ENCODE data around the gene HS1BP3.

DNA sequence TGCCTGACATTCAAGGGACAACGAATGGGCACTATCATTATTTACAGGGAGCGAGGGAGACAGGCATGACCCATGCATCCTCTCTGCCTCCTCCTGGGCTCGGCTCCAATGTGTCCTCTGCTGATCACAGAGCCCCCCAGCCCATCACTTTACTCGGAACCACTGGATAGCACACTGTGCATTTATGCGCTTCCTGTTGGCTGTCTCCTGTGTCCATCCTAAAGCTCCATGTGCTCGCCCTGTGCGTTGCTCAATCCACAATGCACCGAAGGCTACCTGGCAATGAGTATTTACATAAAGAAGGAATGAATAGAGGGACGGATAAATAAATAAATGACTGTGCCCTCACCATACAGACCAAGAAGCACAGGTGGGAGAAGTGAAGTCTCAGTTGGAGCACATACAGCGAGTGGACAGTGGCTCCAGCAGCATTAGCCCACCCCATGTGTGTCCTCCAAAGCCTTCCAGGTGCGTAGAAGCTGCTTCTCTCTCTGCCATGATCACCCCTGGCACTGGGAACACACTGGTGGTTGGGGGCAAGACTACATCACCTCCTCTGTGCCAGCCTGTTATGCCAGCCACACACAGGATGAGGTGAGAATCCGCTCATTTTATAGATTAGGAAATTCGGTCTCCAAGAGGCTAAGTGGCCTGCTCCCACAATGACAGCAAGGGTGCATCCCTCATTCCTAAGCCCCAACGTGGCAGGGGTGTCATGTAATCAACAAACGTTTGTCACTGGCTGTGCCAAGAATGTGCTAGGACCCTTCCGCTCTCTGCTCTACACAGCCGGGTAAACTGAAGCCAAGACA is 13.7 kb upstream of the HS1BP3 start:
- TF ChIP-seq, protein P1, sequence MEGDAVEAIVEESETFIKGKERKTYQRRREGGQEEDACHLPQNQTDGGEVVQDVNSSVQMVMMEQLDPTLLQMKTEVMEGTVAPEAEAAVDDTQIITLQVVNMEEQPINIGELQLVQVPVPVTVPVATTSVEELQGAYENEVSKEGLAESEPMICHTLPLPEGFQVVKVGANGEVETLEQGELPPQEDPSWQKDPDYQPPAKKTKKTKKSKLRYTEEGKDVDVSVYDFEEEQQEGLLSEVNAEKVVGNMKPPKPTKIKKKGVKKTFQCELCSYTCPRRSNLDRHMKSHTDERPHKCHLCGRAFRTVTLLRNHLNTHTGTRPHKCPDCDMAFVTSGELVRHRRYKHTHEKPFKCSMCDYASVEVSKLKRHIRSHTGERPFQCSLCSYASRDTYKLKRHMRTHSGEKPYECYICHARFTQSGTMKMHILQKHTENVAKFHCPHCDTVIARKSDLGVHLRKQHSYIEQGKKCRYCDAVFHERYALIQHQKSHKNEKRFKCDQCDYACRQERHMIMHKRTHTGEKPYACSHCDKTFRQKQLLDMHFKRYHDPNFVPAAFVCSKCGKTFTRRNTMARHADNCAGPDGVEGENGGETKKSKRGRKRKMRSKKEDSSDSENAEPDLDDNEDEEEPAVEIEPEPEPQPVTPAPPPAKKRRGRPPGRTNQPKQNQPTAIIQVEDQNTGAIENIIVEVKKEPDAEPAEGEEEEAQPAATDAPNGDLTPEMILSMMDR (conservative IDR thresholded peaks at IDR 0.05 in 1 of 2, IDR thresholded peaks at IDR 0.05 in 1 of 2; ENCODE audit: extremely low read depth in 1 of 2, insufficient read depth in 1 of 2, low read depth in 1 of 2, low read length in 2 of 2), result no peak
- no peak for TF ChIP-seq EZH2 (IDR thresholded peaks at IDR 0.05; ENCODE audit: borderline replicate concordance, low read length)
